ENCODE results near the gene ZBTB40. TPM values are rescaled to one million over a fixed set of nuclear protein-coding genes. Genes with fewer than 3 reads are reported as not detected.

The ZBTB40 gene
- total RNA-seq, 2 experiments from 2014 or later = 14.8 to 15.8 TPM

DNA sequence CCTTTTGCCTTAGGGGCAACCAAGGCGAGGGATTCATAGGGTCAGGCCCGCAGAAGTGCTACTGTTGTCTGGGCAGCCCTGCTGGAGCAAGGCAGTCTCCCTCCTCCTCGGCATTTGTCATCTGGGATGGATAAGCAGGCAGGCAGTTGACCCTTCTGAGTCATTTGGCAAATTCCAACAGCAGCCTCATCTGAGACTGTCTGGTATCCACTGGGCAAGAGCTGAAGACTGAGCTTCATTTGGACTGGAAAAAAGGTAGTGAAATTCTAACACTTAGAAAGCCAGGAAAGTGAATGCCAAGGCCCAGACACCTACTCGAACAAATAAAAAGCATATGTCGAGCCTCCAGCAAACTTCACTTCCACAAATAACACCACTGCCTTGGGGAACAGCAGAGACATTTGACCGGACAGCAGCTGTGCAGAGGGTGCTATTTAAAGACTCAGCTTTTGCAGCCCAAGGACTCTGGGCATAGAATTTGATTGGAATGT, 4.0 kb upstream of the ZBTB40 start:
- H3K9me3 Mint-ChIP-seq = no peaks in the 10 kb centered on the region
- H3K27me3 Mint-ChIP-seq = peaks cover 8% of the 10 kb centered on the region
- no peak overlapping the region for H3K27ac Mint-ChIP-seq
- DNase-seq = no peak
- peaks cover 7% of the 10 kb centered on the region for H3K36me3 Mint-ChIP-seq
- peaks cover 7% of the 10 kb centered on the region for H3K4me1 Mint-ChIP-seq
- H3K4me3 Mint-ChIP-seq = no peak overlapping the region

DNA sequence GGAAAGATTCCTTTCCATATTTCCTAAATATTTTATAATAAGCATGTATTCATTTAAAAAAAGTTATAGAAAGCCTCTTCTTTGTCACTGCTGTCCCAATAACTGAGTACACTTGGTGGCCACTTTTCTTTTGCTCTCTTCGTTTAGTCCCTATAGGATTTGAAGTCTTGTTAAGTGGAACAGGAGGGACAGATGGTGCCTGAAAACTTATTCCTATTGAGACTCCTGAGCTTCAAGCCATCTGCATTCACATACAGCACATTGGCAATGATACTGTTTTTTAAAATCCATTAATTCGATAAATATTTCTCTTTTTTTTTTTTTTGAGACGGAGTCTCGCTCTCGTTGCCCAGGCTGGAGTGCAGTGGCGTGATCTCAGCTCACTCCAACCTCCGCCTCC, 2.0 kb upstream of the ZBTB40 start:
- H3K27me3 Mint-ChIP-seq = peaks cover 3% of the 10 kb centered on the region
- H3K36me3 Mint-ChIP-seq = peaks cover 10% of the 10 kb centered on the region
- no peak overlapping the region for H3K27ac Mint-ChIP-seq
- H3K9me3 Mint-ChIP-seq = no peaks in the 10 kb centered on the region
- H3K4me1 Mint-ChIP-seq = peaks cover 18% of the 10 kb centered on the region
- H3K4me3 Mint-ChIP-seq = no peak overlapping the region
- no peak for DNase-seq

DNA sequence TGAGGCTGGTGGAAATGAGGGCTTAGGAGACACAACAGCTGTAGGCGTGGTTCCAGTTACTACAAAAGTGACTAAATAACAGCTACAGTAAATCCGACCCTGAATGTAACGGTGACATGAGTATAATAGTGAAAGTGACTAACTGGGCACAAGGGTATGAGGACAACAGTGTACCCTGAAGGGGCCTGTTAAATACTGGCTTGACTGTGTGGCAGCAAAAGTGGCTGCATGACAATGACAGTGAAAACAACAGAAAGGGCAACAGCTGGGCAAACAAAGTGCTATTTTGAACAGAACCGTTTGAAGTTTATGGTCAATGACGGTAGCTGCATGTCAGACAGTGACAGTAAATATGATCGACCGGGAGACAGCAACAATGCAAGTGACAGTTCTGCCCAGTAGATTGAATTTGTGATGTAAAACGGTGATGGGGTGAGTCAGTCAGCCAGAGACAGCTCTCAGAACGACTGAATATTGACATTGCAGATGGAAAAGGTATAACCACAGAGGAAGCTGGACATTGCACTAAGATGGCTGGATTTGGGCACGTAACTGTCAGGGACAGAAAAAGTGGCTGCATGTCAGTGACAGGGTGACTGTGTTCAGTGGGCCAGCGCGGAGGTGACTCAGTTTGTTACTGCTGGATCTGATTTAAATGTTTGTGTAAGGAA, 1.2 kb upstream of the ZBTB40 start:
- H3K27ac Mint-ChIP-seq = peak overlapping the region; percentile 32
- DNase-seq = no peak
- H3K9me3 Mint-ChIP-seq = no peaks in the 10 kb centered on the region
- peaks cover 20% of the 10 kb centered on the region for H3K4me1 Mint-ChIP-seq
- peaks cover 8% of the 10 kb centered on the region for H3K36me3 Mint-ChIP-seq
- H3K4me3 Mint-ChIP-seq = peak overlapping the region; percentile 49
- no peaks in the 10 kb centered on the region for H3K27me3 Mint-ChIP-seq

DNA sequence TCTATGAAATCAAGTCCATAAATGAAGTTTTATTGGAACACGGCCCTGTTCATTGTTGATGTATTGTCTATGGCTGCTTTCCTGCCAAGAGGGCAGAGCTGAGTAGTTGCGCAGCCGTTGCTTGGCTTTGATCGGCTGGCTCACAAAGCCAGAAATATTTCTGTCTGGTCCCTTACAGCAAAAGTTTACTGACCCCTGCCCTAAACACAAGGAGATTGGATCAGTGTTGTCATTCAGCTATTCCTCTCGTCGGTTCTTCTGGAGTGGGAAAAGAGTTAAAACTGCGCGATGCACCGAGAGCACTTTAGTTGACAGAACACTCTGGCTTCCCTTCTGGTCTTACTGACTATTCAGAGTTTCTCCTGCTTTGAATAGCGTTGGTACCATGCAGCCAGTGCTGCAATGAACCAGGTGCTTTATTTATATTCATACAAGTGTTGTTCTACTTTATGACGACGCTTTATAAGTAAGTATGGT, 868 bp downstream of the ZBTB40 start:
- H3K27ac Mint-ChIP-seq = peak overlapping the region; percentile 87
- H3K4me3 Mint-ChIP-seq = peak overlapping the region; percentile 96
- peaks cover 8% of the 10 kb centered on the region for H3K36me3 Mint-ChIP-seq
- peaks cover 30% of the 10 kb centered on the region for H3K4me1 Mint-ChIP-seq
- no peaks in the 10 kb centered on the region for H3K9me3 Mint-ChIP-seq
- no peaks in the 10 kb centered on the region for H3K27me3 Mint-ChIP-seq
- DNase-seq = no peak

DNA sequence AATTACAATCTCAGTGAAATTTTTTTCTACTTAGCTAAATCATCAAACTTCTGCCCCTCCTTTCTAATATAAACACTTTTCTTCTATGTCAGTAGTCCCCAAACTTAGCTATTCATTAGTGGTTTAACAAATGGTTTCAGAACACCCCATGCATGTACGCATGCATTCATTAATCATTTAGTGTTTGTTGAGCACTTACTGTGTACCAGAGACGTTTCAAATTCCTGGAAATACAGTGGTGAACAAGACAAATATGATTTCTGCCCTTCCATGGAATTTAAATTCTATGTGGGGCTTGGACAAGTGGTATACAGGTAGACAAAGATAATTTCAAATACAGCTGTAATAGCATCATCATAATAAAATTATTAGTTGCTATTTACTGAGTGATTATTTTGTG, 1.5 kb downstream of the ZBTB40 start:
- Mint-ChIP-seq H3K9me3 (no peaks in the 10 kb centered on the region), H3K4me1 (peaks cover 36% of the 10 kb centered on the region), H3K27ac (no peak overlapping the region), H3K36me3 (peaks cover 8% of the 10 kb centered on the region), H3K27me3 (no peaks in the 10 kb centered on the region), H3K4me3 (peak overlapping the region; percentile 96)
- no peak for DNase-seq

DNA sequence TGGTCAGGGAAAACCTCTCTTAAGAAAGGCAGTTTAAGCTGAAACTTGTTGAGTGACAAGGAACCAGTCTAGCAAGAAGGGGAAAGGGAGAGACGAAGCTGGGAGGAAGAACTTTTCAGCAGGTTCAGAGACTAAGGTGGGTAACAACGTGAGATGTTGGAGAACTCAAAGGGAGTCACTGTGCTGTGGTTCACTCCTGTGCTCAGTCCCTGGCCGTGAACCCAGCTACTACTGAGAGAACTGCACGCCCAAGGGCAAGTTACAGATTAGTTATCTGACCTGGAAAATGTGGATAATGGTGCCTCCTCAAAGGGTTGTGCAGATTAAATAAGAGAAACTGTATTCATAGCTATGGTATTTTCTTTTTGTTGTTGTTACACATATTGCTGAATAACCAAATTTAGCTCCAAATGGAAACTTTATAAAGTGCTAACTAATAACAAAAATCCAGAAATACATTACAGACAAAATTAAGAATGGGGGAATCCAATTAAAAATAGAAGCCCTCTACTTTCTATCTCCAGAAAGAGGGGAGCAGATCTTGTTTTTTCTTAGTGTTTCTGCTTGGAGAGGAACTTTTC, 2.9 kb downstream of the ZBTB40 start:
- H3K27ac Mint-ChIP-seq = no peak overlapping the region
- H3K9me3 Mint-ChIP-seq = no peaks in the 10 kb centered on the region
- no peak for DNase-seq
- no peaks in the 10 kb centered on the region for H3K27me3 Mint-ChIP-seq
- peaks cover 9% of the 10 kb centered on the region for H3K36me3 Mint-ChIP-seq
- H3K4me3 Mint-ChIP-seq = no peak overlapping the region
- H3K4me1 Mint-ChIP-seq = peaks cover 41% of the 10 kb centered on the region

DNA sequence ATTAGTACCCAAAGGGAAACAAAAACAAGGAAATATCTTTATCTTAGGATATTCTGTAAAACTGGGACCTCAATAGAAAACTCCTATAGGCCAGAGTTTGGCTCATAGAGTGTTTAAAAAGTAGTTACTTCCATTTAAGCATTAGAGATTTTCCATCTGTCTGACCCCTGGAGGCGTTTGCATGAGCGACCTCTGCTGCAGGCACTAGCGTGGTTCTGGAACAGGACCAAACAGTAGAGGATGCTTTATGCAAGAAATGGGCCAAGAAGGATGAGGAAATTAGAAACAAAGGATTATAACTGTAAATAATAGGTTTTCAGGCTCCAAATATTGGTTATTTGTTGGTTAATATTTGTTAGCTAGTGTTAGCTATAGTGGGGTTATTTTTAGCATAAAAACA, 5.7 kb downstream of the ZBTB40 start:
- no peak for DNase-seq
- H3K36me3 Mint-ChIP-seq = peaks cover 5% of the 10 kb centered on the region
- no peak overlapping the region for H3K4me3 Mint-ChIP-seq
- no peaks in the 10 kb centered on the region for H3K9me3 Mint-ChIP-seq
- no peak overlapping the region for H3K27ac Mint-ChIP-seq
- H3K27me3 Mint-ChIP-seq = no peaks in the 10 kb centered on the region
- peaks cover 51% of the 10 kb centered on the region for H3K4me1 Mint-ChIP-seq

DNA sequence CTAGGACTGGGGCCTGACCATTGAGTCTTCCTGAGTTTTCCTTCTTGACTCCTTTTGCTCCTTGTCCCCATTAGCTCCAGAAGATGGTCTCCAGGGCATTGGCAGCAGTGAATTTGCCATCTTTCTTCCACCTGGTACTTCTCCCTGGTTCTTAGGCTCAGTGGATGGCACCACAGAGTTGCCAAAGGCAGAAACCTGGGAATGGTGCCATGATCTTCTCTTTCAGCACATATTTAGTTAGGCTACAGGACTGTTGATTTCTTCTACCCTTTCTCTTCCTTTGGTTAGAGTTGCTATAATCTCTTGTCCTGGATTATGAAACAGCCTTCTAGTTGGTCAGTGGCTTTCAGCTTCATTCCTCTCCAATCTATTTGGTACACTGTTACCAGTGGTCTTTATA, 6.2 kb downstream of the ZBTB40 start:
- Mint-ChIP-seq H3K27me3 (no peaks in the 10 kb centered on the region), H3K4me1 (peaks cover 50% of the 10 kb centered on the region), H3K27ac (no peak overlapping the region), H3K36me3 (peaks cover 5% of the 10 kb centered on the region), H3K4me3 (no peak overlapping the region), H3K9me3 (no peaks in the 10 kb centered on the region)
- DNase-seq = no peak

DNA sequence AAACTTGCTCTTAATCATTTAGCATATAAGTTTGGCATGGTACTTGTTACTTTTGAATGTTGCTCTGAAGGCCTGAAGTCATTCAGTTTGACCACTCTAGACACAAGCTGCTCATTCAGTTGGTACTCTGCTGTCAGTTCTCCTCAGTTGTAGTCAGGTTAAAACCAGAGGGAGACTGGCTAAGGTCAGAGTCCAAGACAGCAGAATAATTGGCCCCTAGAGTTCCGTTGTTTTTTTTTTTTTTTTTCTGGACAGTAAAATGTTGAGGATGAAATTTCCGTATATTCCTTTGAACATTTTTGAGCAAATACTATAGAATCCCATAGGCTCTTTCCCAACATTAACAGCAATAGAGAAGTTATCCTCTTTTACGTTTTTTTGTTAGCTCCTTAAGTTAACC, 9.4 kb downstream of the ZBTB40 start:
- H3K4me3 Mint-ChIP-seq = no peak overlapping the region
- H3K27me3 Mint-ChIP-seq = no peaks in the 10 kb centered on the region
- no peak for DNase-seq
- H3K9me3 Mint-ChIP-seq = peaks cover 5% of the 10 kb centered on the region
- no peak overlapping the region for H3K27ac Mint-ChIP-seq
- H3K4me1 Mint-ChIP-seq = peaks cover 33% of the 10 kb centered on the region
- H3K36me3 Mint-ChIP-seq = peaks cover 19% of the 10 kb centered on the region

DNA sequence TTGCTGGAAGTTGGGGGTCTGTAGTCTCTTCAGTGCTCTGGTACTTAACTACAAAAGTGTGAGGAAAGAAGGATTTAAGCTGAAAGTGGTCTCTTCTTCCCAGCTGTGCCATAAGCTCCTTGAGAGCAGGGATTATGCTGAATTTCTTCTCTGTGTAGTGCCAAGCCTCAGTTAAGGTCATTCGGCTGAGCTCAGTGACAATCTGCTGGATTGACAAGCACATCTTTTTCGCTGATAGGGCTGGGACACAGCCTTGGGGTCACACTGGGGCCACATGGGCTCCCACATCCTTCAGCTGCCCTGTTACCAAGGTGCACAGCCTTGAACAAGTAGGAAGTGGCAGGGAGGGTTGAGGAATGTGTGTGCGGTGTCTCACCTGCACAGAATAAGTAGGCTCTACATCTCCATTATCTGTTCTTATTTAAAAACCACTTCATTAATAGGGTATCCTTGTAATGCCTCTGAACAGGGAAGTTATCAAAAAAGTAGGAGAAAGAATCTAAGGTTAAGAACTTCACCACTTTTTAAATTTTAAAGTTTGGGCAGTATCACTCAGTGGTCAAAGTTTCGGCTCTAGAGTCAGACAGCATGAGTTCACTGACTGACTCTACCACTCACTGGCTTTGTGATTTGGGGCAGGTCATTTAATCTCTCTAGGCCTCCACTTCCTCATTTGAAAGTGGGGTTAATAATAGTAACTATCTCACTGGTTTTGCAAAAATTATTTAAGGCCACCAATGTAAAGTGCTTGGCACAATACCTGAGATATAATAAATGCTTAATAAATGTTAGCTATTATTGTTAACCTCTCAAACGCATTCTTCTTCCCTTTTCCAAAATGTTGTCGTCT, 10.3 kb downstream of the ZBTB40 start:
- no peaks in the 10 kb centered on the region for H3K27me3 Mint-ChIP-seq
- no peak for DNase-seq
- peaks cover 20% of the 10 kb centered on the region for H3K36me3 Mint-ChIP-seq
- peaks cover 29% of the 10 kb centered on the region for H3K4me1 Mint-ChIP-seq
- no peak overlapping the region for H3K27ac Mint-ChIP-seq
- no peak overlapping the region for H3K4me3 Mint-ChIP-seq
- H3K9me3 Mint-ChIP-seq = peaks cover 5% of the 10 kb centered on the region

DNA sequence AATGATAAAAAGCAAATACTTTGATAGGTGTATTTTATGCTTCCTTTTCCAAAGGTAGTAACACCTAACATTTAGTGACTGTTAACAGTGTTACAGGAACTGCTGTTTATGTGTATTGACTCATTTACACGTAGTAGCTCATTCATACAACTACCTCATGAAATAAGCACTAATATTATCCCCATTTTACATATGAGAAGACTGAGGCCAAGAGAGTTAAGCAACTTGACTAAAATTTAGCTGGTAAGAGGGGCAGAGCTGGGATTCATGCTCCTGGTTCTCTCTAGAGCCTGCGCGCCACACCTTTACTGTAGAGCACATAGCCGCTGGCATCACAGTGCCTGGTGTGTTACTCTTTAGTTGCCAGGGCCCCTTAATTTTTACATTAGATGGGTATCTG, 11.3 kb downstream of the ZBTB40 start:
- Mint-ChIP-seq H3K27me3 (no peaks in the 10 kb centered on the region), H3K4me3 (no peak overlapping the region), H3K9me3 (peaks cover 5% of the 10 kb centered on the region), H3K27ac (no peak overlapping the region), H3K36me3 (peaks cover 20% of the 10 kb centered on the region), H3K4me1 (peaks cover 23% of the 10 kb centered on the region)
- no peak for DNase-seq

DNA sequence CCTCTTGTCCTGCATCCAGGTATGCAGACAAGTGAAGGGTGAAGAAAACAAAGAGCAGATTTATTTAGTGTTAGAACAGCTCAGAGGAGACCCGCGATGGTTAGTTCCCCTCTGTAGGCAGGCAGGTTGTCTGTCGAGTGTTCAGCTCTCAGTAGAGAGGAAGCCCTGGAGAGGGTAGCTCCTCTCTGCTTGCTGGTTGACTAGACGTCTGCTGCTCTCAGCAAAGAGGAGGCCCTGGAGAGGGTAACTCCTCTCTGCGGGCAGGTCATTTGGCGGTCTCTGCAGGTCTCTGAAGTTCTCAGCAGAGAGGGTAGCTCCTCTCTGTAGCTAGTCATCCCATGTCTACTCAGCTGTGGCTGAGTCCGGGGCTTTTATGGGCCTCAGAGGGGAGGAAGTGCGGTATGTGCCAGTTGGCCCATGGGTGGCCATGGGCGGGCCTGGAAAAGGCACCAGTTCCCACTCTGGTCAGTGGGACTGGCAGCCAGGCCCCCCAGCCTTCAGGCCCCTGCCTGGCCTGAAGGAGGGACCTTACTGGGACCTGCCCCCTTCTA, 13.4 kb downstream of the ZBTB40 start:
- Mint-ChIP-seq H3K4me3 (no peak overlapping the region), H3K4me1 (peaks cover 19% of the 10 kb centered on the region), H3K27me3 (no peaks in the 10 kb centered on the region), H3K27ac (no peak overlapping the region), H3K9me3 (peaks cover 5% of the 10 kb centered on the region), H3K36me3 (peaks cover 18% of the 10 kb centered on the region)
- DNase-seq = no peak

DNA sequence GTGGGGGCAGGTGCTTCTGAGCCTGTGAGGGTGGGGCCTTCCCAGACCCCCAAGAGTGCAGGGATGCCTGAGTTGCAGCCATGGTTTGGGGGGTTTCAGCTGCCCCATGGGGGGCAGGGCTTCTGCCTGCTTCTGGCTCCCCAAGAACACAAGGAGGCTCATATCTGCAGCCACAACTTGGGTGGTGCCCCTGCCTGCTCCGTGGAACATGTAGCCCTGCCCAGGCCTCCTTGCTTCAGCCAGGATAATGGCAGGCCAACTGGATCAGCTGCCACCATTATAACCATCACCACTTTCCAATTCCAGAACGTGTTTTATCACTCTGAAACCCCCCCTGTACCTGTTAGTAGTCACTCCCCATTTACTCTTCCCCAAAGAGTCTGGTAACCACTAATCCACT, 14.0 kb downstream of the ZBTB40 start:
- Mint-ChIP-seq H3K36me3 (peaks cover 18% of the 10 kb centered on the region), H3K9me3 (peaks cover 5% of the 10 kb centered on the region), H3K4me1 (peaks cover 23% of the 10 kb centered on the region), H3K27ac (no peak overlapping the region), H3K27me3 (no peaks in the 10 kb centered on the region), H3K4me3 (no peak overlapping the region)
- no peak for DNase-seq

DNA sequence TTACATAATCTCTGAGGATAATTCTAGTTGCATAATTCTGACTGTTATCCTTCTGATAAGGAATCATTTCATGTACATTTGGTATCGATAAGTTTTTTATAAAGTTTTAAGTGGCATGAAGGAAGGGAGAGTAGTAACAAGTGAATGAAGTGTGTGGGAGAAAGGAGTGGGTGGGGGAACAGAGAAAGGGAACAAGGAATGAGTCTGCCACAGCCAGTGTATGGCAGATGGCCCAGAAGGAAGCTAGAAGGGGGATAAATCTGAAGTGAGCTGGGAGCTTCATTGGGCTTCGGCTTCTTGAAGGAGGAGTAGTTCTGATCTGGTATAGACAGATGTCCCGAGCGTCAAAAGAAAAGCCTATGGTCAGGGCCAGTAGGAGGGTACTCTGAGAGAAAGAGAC, 18.6 kb downstream of the ZBTB40 start:
- H3K27me3 Mint-ChIP-seq = no peaks in the 10 kb centered on the region
- peaks cover 9% of the 10 kb centered on the region for H3K36me3 Mint-ChIP-seq
- H3K9me3 Mint-ChIP-seq = no peaks in the 10 kb centered on the region
- no peak overlapping the region for H3K4me3 Mint-ChIP-seq
- peaks cover 25% of the 10 kb centered on the region for H3K4me1 Mint-ChIP-seq
- no peak for DNase-seq
- no peak overlapping the region for H3K27ac Mint-ChIP-seq

DNA sequence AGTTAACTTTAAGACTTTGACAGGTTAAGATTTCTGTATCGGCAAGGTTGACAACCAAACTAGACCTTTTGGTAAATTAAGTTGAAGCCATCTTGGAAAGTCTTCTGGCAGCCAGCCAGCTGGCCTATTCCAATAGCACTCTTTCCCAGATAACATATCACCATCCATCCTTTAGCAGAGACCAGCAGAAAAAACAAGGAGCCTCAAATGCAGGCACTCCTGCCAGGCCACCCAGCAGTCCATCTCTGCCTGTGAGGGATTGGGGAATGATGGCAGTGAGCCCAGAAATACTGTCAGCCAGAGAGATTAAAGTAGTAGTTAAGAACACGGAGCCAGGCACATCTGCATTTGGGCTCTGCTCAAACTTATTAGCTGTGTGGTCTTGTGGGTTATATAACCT, 19.4 kb downstream of the ZBTB40 start:
- H3K27ac Mint-ChIP-seq = no peak overlapping the region
- no peak for DNase-seq
- H3K4me1 Mint-ChIP-seq = peaks cover 27% of the 10 kb centered on the region
- H3K4me3 Mint-ChIP-seq = no peak overlapping the region
- no peaks in the 10 kb centered on the region for H3K27me3 Mint-ChIP-seq
- H3K36me3 Mint-ChIP-seq = peaks cover 5% of the 10 kb centered on the region
- H3K9me3 Mint-ChIP-seq = no peaks in the 10 kb centered on the region
